ENCODE measurements around the gene SMAD2.

The SMAD2 gene

GRCh38 chr18:47898696-47899095 lies 31.8 kb downstream of the SMAD2 start:
- Histone ChIP-seq H3K4me3 (ENCODE audit: low read depth, low read length) (no peak overlapping the region), H3K4me2 (ENCODE audit: low read length) (no peak overlapping the region), H3K27me3 (ENCODE audit: control insufficient read depth, insufficient read depth, low read length) (no peaks in the 10 kb centered on the region), H3K36me3 (ENCODE audit: control insufficient read depth, insufficient read depth, low read length) (no peaks in the 10 kb centered on the region), H2AFZ (no peak overlapping the region), H3K9ac (no peak overlapping the region), H3K79me2 (peaks cover 39% of the 10 kb centered on the region), H3K27ac (no peak overlapping the region), H3K4me1 (peaks cover 17% of the 10 kb centered on the region), H3K9me3 (ENCODE audit: control insufficient read depth, low read length) (no peaks in the 10 kb centered on the region)
- no peak for TF ChIP-seq CTCF (IDR thresholded peaks at IDR 0.05)

DNA sequence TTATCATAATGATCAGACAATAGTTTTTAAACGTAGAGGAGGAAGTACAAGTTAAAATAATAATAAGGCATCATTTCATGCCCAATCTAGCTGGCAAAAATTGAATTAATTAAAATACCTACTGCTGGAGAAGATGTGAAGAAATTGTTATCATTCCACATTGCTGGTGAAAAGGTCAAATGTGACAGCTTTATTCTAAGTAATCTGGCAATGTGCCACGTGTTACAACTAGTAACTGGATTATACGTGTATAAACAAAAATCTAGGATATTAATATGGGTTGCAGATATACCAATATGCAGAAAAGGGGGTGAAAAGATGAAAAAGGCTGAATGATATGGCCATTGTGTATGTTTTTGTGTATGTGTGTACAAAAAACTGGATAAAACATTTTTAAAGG lies 32.4 kb downstream of the SMAD2 start:
- Histone ChIP-seq H3K9me3 (ENCODE audit: control insufficient read depth, low read length) (no peaks in the 10 kb centered on the region), H3K36me3 (ENCODE audit: control insufficient read depth, insufficient read depth, low read length) (no peaks in the 10 kb centered on the region), H3K27ac (no peak overlapping the region), H2AFZ (no peak overlapping the region), H3K4me3 (ENCODE audit: low read depth, low read length) (no peak overlapping the region), H3K79me2 (peaks cover 35% of the 10 kb centered on the region), H3K27me3 (ENCODE audit: control insufficient read depth, insufficient read depth, low read length) (no peaks in the 10 kb centered on the region), H3K9ac (no peak overlapping the region), H3K4me1 (peaks cover 17% of the 10 kb centered on the region), H3K4me2 (ENCODE audit: low read length) (no peak overlapping the region)
- no peak for TF ChIP-seq CTCF (IDR thresholded peaks at IDR 0.05)

DNA sequence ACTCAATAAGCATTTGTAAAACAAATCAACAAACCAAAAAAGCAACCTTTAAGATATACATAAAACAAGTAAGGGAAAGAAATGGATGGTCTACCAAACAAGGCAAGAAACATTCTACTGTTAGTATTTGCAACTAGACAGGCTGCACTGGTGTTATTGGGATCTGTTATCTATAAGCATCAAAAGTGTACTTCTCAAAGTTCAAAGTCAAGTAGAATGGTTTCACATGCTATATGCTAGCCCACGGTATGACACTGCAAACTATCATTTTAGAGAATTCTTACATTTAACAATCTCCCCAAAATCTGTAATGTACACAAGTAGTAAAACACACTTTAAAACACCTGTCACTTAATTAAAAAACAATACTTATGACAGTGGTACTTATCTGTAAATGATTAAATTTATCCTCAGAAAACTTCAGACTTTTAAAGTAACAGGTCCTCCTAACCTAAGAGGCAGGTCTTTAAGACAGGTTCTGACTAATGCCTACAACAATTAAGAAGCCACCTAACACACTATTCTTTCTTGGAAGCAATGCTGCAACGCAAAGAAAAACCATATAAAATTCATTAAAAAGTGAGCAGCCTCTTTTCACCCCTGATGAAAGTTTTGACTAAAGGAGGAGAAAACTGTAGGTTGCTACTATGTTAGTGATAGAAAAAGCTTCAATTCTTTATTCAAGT lies 34.8 kb downstream of the SMAD2 start:
- peaks cover 12% of the 10 kb centered on the region for H3K4me1 ChIP-seq
- peaks cover 25% of the 10 kb centered on the region for H3K79me2 ChIP-seq
- no peaks in the 10 kb centered on the region for H3K36me3 ChIP-seq (ENCODE audit: control insufficient read depth, insufficient read depth, low read length)
- H3K9me3 ChIP-seq (ENCODE audit: control insufficient read depth, low read length): no peaks in the 10 kb centered on the region
- no peaks in the 10 kb centered on the region for H3K27me3 ChIP-seq (ENCODE audit: control insufficient read depth, insufficient read depth, low read length)
- H3K4me3 ChIP-seq (ENCODE audit: low read depth, low read length): no peak overlapping the region
- no peak overlapping the region for H2AFZ ChIP-seq
- H3K27ac ChIP-seq: no peak overlapping the region
- H3K9ac ChIP-seq: no peak overlapping the region
- H3K4me2 ChIP-seq (ENCODE audit: low read length): no peak overlapping the region
- no peak for TF ChIP-seq CTCF (IDR thresholded peaks at IDR 0.05)

GRCh38 chr18:47893939-47894699 lies 36.3 kb downstream of the SMAD2 start:
- Histone ChIP-seq H3K27me3 (ENCODE audit: control insufficient read depth, insufficient read depth, low read length) (no peaks in the 10 kb centered on the region), H3K9me3 (ENCODE audit: control insufficient read depth, low read length) (no peaks in the 10 kb centered on the region), H3K36me3 (ENCODE audit: control insufficient read depth, insufficient read depth, low read length) (no peaks in the 10 kb centered on the region), H3K79me2 (peaks cover 15% of the 10 kb centered on the region), H2AFZ (no peak overlapping the region), H3K9ac (no peak overlapping the region), H3K4me2 (ENCODE audit: low read length) (no peak overlapping the region), H3K4me1 (peaks cover 9% of the 10 kb centered on the region), H3K4me3 (ENCODE audit: low read depth, low read length) (no peak overlapping the region), H3K27ac (no peak overlapping the region)
- TF ChIP-seq CTCF (IDR thresholded peaks at IDR 0.05): no peak
